Measurements from ENCODE around the gene TANC1.
"Not testable (repeated sequence)": the region's sequence is repeated elsewhere in the genome, so short reads cannot be mapped to it uniquely, and the experiment has no call there.

TANC1 gene

DNA sequence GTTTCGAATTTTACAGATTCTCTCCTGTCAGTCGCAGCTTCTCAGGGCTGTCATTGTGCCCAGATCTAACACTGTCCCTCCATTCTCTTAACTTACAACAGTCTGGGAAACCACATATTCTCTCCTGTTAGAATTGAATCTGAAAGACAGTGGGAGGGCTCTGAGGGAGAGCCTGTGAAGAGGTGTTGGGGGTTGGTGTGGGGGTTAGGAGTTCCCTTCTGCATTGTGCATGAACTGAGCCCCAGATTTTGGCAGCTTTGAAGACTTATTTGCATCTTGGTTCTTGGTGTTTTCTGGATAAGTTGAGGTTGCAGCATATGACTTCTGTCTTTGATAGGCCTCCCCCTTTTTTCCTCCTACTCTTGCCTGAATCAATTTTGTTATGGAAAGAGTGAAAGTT, 64.1 kb downstream of the TANC1 start:
- no peak for DNase-seq

- DNase-seq: no peak
Measured at GRCh38 chr2:159034713-159035112, 66.3 kb downstream of the TANC1 start.

DNA sequence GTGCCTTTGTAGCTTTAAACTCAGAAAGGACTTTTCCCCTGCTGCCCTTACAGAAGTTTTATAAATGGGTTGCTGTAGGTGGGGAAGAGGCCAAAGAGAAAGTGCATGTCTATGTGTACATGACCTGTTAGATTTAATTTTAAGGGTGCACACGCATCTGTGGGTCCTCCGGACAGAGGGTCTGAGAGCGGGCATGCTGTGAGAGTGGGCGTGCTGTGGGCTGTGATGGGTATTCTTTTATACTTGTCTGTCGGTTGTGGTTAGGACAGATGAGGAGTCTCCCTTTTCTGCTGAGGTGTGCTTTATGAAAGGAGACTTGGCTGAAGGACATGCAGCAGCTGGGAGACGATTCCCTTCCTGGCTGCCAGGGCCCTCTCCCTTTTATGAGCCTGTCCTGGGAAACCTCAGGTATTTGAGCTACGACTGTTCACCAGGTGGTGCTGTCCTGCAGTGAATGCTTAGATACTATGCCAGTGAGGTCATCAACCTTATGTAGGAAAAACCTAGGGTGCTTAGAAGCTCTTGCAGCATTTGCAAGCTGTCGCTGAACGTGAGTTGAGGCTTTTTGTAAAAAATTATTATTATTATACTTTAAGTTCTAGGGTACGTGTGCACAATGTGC, 67.5 kb downstream of the TANC1 start:
- peak; percentile 22 for DNase-seq

DNA sequence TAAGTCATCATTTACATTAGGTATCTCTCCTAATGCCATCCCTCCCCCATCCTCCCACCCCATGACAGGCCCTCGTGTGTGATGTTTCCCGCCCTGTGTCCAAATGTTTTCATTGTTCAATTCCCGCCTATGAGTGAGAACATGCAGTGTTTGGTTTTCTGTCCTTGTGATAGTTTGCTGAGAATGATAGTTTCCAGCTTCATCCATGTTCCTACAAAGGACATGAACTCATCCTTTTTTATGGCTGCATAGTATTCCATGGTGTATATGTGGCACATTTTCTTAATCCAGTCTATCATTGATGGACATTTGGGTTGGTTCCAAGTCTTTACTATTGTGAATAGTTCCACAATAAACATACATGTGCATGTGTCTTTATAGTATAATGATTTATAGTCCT, 68.0 kb downstream of the TANC1 start:
- DNase-seq: not testable (repeated sequence)

GRCh38 chr2:159041328-159041727, 72.9 kb downstream of the TANC1 start:
- not testable (repeated sequence) for DNase-seq

GRCh38 chr2:159042115-159042850, 73.8 kb downstream of the TANC1 start:
- no peak for DNase-seq

GRCh38 chr2:159043710-159044109, 75.3 kb downstream of the TANC1 start:
- DNase-seq: no peak

GRCh38 chr2:159044804-159045286, 76.4 kb downstream of the TANC1 start:
- DNase-seq: no peak

DNA sequence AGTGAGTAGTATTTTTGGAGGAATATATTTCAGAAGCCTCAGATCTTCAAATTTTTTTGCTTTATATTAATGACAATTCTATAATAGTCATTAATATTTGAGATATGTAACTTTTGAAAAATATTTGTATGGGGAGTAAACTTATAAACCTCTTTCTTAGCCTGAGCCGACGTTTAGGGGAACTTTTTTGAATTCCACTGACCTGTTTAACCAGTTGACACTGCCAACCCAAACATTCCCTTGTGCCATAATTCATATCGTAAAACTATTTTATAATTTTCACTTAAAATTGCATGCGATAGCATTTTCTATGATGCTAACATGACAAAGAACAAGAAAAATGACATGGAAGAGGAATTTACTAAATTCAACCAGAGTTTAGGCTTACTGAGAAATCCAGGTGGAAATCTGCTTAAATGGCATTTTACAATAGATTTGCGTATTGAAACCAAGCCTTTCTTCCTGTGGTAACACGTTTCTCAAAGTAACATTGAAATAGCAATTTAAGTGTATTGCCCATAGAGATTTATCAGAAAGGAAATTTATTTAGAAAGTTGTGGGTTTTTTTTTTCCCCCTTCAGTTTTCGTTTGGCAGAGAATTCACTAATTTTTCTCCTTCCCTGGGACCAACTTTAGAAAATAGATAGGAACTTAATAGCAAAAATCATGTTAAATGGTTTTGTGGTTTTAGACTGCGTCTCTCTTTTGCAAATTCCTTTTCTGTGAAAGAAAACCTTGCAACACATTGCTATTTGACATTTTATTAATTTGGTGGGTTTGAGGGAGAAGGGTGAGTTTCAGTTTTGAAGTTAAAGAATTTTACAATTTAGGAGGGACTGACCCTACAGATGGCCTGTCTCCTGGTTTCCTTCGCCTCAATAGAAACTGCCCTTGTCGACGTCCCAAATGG, 77.4 kb downstream of the TANC1 start:
- DNase-seq: no peak

- DNase-seq: no peak
Measured at GRCh38 chr2:159046966-159047365, 78.5 kb downstream of the TANC1 start.

DNA sequence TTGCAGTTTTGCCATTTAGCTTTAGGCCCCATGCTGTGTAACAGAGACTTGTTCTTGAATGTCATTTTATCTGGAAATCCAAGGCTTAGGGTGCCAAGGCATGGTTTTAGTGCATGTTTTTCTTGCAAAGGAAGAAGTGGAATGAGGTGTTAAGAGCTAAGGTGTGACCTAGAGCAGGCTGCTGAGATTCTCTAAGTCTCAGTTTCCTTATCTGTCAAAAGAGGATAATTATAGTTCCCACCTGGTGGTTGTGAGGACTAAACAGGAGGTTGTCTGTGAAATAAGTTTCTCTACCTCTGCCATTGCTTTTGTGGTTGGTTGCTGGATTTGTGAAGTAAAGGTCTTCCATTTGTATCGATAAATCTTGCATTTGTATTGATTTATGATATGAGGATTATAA, 82.0 kb downstream of the TANC1 start:
- DNase-seq: no peak

- no peak for DNase-seq
Measured at GRCh38 chr2:159051133-159051532, 82.7 kb downstream of the TANC1 start.

DNA sequence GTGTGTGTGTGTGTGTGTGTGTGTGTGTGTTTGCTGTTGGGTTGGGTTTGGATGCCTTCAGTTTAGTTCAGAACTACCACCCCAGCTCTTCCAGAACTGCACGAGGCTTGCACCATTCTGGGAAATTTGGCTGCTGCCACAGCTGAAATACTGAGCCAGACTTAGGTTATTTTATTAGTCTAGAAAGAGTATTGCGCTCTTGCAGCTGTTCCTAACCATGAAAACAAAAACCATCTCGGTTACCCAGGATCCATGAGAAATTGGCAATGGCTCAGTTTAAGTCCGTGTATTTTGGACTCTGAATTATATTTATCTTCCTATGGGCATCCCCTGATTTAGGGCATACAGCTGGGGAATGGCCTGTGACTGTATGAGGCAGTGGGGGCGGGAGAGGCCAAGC, 83.2 kb downstream of the TANC1 start:
- DNase-seq: no peak

- no peak for DNase-seq
Measured at GRCh38 chr2:159052157-159052601, 83.7 kb downstream of the TANC1 start.

GRCh38 chr2:159053161-159054031, 85.0 kb downstream of the TANC1 start:
- no peak for DNase-seq

DNA sequence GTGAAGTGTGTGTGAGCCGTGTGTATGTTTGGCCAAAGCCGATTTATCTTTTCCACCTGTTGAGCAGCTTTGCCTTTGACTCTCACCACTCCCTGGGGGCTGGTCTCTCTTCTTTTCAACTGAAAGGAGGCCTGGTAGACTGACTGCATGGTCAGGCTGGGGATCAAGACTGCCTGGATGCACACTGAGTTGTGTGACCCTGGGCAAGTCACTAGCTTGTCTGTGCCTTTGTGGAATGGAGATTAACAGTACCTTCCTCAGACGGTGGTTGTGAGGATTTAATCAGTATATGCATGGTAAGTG, 85.5 kb downstream of the TANC1 start:
- DNase-seq: no peak

GRCh38 chr2:159054985-159055384, 86.5 kb downstream of the TANC1 start:
- no peak for DNase-seq

DNA sequence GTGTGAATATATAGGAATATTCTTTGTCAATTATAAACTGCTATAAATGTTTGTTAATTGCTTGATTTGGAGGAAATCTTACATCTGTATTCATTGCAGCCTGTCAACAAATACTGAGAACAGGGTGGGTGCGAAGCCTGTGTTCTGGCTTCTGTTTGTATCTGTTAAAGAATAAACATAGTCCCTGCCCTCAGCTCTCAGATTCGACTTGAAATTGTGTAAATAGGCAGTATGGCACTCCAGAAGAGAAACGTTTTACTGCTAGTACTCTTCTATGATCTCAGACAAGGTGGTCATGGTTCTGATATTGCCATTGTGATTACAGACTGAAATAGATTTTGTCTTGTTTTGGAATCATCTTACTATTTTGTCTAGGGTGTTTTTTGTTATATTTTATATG, 92.1 kb downstream of the TANC1 start:
- DNase-seq: no peak

GRCh38 chr2:159063677-159064076, 95.2 kb downstream of the TANC1 start:
- no peak for DNase-seq

DNA sequence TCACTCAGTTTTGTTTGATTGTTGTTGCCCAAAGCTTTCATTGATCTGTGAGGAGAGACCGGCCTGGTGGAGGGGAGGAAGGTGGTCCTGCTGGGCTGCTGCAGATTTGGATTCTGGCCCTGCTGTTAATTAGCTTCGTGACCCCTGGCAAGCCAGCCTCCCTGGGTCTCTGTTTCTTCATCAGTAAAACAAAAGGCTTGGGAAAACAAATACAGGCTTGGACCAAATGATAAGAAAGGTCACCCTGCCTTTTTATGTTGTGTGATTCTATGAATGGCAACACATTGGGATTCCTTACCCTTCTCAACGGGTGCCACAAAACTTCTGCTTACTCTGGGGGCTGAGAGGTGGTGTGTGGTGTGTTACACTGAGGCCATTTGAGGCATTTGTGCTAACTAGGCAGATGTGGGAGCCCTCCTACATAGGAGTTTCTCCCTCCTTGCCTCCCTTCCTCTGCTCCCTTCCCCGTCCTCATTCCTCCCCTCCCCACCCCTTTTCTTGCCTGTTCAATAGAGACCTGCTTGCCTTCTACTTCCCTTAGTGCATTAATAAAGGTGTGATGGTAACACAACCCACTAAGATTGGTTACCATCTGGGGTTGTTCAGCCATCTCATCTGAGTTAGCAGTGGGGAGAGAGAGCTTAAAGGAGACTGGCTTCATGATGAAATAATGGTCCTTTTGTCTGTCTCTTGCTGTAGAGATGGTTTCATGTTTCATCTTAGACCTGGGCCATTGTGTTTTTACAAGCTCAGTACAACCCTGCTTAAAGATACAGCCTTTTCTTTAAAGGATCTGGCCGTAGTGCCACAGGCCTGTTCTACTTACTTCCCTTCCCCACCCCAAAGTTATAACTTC, 96.2 kb downstream of the TANC1 start:
- no peak for DNase-seq

DNA sequence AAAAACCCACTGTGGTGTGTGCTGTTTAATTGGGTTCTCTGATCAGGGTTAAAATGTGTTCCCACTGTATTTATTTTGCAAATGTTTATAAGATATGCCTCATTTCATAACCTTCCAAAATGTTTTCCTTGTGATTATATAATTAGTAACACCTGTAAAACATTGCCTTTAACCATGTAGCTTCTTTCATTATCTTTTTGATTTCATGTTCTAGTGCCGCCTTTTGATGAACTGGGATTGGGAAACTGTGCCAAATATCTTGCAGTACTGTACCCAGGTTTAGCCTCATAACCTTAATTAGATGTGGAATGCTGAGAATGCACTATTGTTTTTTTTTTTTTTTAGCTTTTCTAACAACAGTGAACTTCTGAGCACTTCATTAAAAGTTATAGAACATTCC, 96.9 kb downstream of the TANC1 start:
- no peak for DNase-seq

- no peak for DNase-seq
Measured at GRCh38 chr2:159065891-159066290, 97.5 kb downstream of the TANC1 start.
